Measurements from ENCODE around the gene VENTX. TPM values are rescaled to one million over a fixed set of nuclear protein-coding genes. Genes with fewer than 3 reads are reported as not detected.

VENTX gene
- total RNA-seq, 1 donor from 2014 or later, result 0.13 TPM

DNA sequence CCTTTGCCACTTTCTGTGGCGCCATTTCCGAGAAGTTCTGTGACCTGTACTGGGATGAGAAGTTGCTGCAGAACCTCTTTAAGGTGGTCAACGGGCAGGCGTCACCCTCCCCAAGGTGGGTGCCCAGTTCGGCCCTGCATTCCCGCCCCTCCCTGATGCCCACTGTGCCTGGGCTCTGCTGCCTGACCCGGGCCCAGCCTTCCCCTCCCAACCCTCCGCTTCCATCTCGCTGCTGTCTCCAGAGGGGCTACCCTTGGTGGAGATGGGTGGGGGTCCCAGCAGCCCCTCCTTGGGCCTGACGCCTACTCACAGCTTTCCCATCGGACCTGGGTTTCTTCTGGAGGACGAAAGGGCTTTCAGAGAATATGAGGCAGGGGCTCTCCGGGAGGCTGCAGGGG lies 38.2 kb upstream of the VENTX start:
- Mint-ChIP-seq H3K36me3 (ENCODE audit: low read depth) (no peaks in the 10 kb centered on the region), H3K27me3 (peaks cover 2% of the 10 kb centered on the region), H3K9me3 (peaks cover under 1% of the 10 kb centered on the region), H3K4me3 (no peak overlapping the region), H3K27ac (no peak overlapping the region), H3K4me1 (no peaks in the 10 kb centered on the region)
- CTCF ChIA-PET, result no interaction called here
- POLR2A ChIA-PET, result no interaction called here
- ATAC-seq (ENCODE audit: low read depth) (no peak), DNase-seq (no peak)
- intact Hi-C loops (cut with micrococcal nuclease), result no loop called here
- TF ChIP-seq, protein P1, sequence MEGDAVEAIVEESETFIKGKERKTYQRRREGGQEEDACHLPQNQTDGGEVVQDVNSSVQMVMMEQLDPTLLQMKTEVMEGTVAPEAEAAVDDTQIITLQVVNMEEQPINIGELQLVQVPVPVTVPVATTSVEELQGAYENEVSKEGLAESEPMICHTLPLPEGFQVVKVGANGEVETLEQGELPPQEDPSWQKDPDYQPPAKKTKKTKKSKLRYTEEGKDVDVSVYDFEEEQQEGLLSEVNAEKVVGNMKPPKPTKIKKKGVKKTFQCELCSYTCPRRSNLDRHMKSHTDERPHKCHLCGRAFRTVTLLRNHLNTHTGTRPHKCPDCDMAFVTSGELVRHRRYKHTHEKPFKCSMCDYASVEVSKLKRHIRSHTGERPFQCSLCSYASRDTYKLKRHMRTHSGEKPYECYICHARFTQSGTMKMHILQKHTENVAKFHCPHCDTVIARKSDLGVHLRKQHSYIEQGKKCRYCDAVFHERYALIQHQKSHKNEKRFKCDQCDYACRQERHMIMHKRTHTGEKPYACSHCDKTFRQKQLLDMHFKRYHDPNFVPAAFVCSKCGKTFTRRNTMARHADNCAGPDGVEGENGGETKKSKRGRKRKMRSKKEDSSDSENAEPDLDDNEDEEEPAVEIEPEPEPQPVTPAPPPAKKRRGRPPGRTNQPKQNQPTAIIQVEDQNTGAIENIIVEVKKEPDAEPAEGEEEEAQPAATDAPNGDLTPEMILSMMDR (IDR thresholded peaks at IDR 0.05), result no peak

DNA sequence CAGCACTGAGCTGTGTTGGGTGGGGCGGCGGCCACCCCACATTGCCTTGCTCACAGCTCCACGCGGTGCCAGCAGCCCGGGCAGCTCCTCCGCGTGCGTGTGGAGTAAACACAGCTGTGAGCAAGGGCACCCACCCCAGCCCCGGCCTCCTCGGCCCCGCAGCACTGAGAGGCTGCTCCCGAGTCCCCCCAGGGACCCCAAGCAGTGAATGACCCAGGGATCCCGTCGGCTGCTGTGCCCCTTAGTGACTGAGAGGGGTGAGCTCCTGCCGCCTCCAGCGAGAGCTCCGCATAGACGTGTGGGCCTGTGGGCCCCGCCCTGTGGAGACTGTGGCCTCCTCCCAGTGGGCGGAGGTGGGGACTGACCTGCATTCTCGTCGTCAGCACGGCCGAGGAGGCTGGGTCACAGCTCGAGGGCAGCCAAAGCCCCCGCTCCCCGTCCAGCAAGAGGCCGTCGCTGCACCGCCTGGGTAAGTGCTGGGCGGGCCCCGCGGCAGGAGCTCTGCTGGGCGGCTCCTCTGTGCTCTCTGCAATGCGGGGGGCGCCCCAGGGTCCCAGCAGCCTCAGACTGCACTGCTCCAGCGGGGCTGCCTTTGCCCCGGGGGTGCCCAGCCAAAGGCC lies 37.6 kb upstream of the VENTX start:
- ChIA-PET POLR2A (no interaction called here), CTCF (no interaction called here)
- H3K27ac Mint-ChIP-seq, result no peak overlapping the region
- no peaks in the 10 kb centered on the region for H3K9me3 Mint-ChIP-seq
- intact Hi-C loops (cut with micrococcal nuclease), result no loop called here
- no peaks in the 10 kb centered on the region for H3K36me3 Mint-ChIP-seq (ENCODE audit: low read depth)
- peaks cover 2% of the 10 kb centered on the region for H3K27me3 Mint-ChIP-seq
- ATAC-seq (ENCODE audit: low read depth) (no peak), DNase-seq (no peak)
- no peaks in the 10 kb centered on the region for H3K4me1 Mint-ChIP-seq
- no peak overlapping the region for H3K4me3 Mint-ChIP-seq
- TF ChIP-seq, protein P1 (IDR thresholded peaks at IDR 0.05), result no peak

DNA sequence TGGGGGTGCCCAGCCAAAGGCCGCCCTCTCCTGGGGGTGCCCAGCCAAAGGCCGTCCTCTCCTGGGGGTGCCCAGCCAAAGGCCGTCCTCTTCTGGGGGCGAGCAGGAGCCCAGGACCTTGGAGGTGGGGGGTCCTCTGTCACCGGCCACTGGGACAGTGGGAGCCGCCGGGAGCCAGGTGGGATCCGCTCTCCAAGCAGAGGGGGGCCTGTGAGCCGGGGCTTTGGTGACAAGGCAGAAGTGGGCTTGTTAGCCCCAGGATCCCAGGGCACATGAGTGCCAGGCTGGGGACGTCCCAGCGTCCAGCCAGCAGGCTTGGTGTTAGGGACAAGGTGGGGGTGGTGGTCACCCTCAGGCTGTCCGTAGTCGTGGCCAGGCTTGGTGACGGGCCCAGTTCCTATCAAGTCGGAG lies 37.0 kb upstream of the VENTX start:
- Mint-ChIP-seq H3K27me3 (peaks cover 2% of the 10 kb centered on the region), H3K27ac (no peak overlapping the region), H3K36me3 (ENCODE audit: low read depth) (no peaks in the 10 kb centered on the region), H3K4me3 (no peak overlapping the region), H3K4me1 (no peaks in the 10 kb centered on the region), H3K9me3 (no peaks in the 10 kb centered on the region)
- TF ChIP-seq, protein P1 (IDR thresholded peaks at IDR 0.05), result no peak
- POLR2A ChIA-PET, result no interaction called here
- intact Hi-C loops (cut with micrococcal nuclease), result no loop called here
- DNase-seq, result no peak
- ATAC-seq (ENCODE audit: low read depth), result no peak
- CTCF ChIA-PET, result no interaction called here

DNA sequence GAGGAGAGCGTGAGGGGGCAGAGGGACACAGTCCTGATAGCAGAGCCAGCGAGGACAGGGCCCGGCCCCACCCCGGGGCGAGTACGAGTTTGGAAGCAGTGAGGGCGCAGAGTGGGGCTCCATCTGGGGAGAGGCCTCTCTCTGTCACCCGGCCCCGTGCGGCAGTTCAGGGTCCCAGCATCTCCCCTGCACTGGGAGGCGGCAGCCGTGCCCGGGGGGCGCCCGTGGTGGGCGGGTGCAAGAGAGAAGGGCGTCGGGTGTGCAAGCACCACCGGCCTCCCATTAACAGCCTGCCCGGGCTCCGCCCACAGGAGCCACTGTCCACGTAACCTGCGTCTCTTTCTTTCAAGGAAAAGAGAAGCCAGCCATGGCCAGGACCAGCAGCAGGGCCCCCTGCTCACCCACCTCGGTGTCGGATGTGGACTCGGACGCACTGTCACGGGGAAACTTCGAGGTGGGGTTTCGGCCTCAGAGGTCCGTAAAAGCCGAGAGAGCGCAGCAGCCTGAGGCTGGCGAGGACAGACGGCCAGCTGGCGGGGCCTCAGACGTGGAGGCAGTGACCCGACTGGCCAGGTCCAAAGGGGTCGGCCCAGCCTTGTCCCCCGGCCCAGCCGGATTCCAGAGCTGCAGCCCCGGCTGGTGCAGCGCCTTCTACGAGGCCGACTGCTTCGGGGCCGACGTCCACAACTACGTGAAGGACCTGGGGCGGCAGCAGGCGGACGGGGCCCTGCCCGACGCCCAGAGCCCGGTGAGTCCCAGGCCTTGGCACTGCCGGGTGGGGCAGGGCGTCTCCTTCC lies 36.3 kb upstream of the VENTX start:
- ATAC-seq (ENCODE audit: low read depth) (no peak), DNase-seq (no peak)
- Mint-ChIP-seq H3K4me3 (no peak overlapping the region), H3K27ac (no peak overlapping the region), H3K27me3 (peaks cover 2% of the 10 kb centered on the region), H3K9me3 (no peaks in the 10 kb centered on the region), H3K36me3 (ENCODE audit: low read depth) (no peaks in the 10 kb centered on the region), H3K4me1 (no peaks in the 10 kb centered on the region)
- ChIA-PET POLR2A (no interaction called here), CTCF (no interaction called here)
- TF ChIP-seq, protein P1 (IDR thresholded peaks at IDR 0.05), result no peak
- intact Hi-C loops (cut with micrococcal nuclease), result no loop called here

DNA sequence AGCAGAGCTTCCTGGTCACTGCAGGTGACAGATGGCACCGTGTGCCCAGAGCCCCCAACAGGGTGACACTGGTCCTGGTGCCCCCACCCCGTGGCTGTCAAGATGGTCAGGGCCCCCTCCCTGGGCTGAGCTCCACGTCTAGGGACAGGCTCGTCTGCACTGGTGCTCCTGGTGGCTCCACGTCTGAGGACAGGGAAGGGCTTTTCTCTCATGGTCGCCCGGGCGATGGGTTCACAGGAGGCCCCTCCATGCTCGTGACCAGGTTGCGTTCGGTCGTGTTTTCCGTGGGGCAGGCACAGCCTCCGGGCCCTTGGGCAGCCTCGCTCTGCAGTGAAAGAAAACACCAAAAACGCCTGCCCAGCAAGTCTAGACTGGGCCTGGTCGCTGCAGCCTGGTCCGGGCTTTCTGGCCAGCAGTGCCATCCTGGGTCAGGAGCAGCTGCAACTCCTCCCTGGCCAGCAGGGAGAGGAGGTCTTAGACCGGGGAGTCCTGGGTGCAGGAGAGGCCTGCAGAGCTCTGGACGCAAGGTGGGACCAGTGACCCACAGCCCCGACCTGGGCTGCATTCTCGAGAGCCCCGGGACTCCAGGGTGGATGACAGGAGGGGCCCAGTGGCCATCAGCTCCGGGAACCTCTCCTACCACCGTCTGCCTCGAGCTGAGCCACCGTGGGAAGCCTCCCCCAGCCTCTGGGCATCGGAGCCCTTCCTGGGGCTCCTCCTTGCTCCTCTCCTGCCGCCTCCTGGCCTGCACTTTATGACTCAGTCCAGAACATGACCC lies 35.5 kb upstream of the VENTX start:
- POLR2A ChIA-PET, result interaction anchor here (0.6 kb wide), 1 partner anchor 885 kb away, joined by 5 read pairs; no protein-coding TSS in a partner anchor
- Mint-ChIP-seq H3K27me3 (no peaks in the 10 kb centered on the region), H3K9me3 (no peaks in the 10 kb centered on the region), H3K4me1 (no peaks in the 10 kb centered on the region), H3K4me3 (no peak overlapping the region), H3K36me3 (ENCODE audit: low read depth) (no peaks in the 10 kb centered on the region), H3K27ac (no peak overlapping the region)
- TF ChIP-seq, protein P1 (IDR thresholded peaks at IDR 0.05), result no peak
- intact Hi-C loops (cut with micrococcal nuclease), result no loop called here
- ATAC-seq (ENCODE audit: low read depth) (no peak), DNase-seq (no peak)
- CTCF ChIA-PET, result no interaction called here

All from activated B cell treated with CpG ODN at 0.5 μM for 24 hours (primary cell).